ENCODE results near the gene FOXP1.
"Not testable (repeated sequence)": the region's sequence is repeated elsewhere in the genome, so short reads cannot be mapped to it uniquely, and the experiment has no call there.

Gene FOXP1

DNA sequence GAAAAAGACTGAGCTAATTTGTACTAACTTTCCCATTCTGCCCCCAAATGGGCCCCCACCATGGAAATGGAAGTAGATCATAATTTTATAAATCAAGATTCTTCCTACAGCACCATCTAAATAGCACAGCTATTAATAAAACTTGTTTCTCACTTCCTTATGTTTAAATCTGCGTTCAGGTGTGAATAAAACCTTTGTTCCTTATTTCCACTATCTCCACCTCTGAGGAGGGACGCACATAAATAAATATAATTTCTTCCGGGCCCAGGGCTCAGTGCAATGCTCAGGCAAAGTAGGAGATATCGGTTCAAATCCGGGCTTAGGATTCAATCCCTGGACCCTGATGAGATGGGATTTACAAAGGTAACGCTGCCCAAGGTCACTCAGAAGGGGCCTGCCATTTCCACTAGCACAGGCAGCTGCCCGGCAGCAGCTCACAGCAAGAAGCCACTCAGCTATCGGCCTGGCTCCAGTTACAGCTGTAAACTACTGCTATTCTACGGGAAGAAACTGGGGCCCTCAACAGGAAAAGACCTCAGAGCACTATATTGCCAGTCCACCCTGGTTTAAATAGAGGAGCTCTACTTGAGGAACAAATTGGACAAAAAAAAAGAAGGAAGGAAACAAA, 52.5 kb downstream of the FOXP1 start:
- no peak for DNase-seq (ENCODE audit: low read depth in 2 of 2)

DNA sequence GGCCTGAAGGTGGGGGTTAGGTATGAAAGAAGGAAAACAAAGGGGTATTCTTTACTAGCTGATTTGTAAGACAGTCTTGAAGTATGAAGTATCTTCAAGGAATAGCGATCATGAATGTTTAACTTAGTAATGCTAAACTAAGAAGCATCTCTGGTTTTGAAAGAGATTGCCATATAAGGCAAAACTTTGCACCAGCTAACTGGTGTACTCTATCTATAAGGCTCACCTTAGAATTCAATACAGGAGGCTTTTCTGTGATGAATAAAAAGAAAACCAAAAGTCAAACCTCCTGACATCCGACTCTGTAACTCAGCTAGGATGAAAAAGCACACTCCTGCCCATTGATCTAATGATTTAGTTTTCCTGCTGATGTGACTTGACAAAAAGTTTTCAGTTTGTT, 54.7 kb downstream of the FOXP1 start:
- no peak for DNase-seq (ENCODE audit: low read depth in 2 of 2)

DNA sequence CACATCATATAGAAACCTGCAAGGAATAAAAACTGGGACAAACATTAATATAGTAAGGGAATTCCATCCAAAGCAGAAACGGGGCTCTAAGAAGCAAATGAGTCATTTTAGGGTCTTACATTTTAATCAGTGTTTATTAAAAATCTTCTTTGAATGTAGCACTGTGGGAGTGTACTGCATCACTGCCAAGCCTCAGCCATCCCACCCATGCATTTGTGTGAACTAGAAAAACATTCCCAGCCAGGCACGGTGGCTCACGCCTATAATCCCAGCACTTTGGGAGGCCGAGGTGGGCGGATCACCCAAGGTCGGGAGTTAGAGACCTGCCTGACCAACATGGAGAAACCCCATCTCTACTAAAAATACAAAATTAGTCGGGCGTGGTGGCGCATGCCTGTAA, 57.1 kb downstream of the FOXP1 start:
- not testable (repeated sequence) for DNase-seq (ENCODE audit: low read depth in 2 of 2)

DNA sequence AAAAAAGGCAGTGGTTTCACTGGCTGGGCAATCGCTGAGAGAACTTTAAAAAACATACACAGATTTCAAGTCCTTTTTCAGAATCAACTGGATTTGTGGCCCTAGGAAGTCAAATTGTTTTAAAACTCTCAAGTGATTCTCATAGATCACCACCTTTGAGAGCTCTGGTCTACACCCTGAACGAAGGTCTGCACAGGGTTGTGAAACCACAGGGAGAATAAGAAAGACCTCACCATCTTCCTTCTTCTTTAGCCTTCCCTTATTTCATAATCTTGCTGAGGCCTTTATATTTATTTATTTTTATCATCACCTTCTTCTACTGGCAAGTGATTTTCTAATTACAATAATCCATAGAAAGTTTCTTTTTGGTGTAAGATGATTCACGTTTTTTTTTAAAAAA, 58.1 kb downstream of the FOXP1 start:
- no peak for DNase-seq (ENCODE audit: low read depth in 2 of 2)

DNA sequence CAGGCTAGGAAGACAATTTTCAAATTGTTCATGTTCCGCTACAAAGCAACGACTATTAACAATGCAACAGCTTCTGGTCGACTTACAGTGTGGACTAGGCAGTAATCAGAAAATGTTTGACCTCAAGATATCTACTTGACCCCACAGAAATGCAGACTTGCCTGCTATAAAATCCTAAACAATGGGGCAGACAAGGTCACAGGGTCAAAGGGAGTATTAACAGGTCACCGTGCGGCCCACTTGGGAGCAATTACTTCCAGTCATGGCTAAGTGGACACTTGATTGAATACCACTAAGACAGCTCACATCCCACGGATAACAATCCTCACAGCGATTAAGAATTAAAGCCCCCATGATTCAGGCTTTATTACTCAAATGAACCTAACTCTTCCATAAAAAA, 58.9 kb downstream of the FOXP1 start:
- DNase-seq (ENCODE audit: low read depth in 2 of 2), result no peak

DNA sequence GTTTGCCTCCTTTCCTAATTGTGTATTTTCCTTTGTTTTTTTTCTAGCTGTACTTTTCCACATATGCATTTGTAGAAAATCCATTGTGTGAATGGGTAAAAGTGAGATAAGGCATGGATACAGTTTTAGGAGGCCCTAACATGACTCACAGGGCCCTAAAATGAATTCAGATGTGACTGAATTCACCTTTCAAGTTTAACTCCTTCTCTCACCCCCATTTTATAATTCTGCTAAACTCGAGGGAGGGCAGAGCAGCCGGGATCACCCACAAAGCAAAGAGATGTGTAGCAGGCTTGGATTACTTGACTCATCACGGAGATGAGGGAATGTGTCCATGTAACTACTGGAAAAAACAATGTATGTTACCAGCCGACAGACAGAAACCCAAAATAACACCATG, 59.9 kb downstream of the FOXP1 start:
- peak in 1 of 2 experiments; percentile 42 for DNase-seq (ENCODE audit: low read depth in 2 of 2)

DNA sequence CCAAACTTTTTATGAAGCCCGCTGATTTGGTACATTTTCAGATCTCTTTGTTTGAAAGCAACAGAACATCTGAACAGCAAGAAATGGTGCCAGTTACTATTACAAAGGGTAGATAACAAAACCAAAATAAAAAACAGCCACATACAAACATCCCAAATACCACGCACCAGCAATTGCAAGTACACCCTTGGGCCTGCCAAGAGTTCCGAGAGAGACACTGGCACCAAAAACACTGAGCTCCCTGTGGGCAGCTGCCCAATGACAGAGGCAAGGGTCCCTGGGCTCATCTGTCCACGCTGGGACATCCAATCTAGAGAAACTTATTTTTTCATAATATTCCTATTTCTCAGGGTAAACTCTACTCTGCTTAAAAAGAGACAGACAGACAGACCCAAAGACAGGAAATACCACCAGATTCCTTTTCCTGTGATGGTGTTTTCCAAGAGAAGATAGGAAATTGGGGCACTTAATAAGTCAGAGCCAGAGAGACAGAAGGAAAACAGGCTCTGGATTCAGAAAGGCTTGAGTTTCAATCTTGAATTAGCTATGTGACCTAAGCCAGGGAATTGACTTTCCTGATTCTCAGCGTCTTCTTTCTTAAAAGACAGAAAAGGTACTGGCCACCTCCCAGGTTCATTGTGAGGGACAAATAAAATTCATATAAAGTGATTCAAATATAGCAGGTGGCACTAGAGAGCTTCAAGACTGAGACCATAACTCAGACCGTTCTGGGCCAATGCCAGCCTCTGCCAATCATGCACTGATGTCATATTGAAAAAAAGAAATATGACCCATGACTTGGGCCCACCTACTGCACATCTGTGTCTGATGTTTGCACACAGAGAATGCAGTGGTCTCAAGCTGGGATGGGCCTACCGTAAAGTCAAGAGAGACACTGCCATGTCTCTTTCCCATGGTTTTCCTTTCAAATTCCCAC, 61.3 kb downstream of the FOXP1 start:
- DNase-seq (ENCODE audit: low read depth in 2 of 2), result no peak

DNA sequence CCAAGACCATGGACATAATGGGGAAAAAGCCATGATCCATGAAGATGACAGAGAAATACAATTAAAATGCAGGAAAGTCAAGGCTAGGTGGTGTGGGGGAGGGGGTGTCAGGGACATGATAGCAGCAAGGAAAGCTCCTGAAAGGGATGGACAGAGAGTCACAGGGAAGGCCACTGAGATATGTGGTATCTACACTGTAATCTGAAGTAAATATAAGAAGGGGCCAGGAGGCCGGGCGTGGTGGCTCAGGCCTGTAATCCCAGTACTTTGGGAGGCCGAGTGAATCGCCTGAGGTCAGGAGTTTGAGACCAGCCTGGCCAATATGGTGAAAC, 62.5 kb downstream of the FOXP1 start:
- DNase-seq (ENCODE audit: low read depth in 2 of 2), result no peak

DNA sequence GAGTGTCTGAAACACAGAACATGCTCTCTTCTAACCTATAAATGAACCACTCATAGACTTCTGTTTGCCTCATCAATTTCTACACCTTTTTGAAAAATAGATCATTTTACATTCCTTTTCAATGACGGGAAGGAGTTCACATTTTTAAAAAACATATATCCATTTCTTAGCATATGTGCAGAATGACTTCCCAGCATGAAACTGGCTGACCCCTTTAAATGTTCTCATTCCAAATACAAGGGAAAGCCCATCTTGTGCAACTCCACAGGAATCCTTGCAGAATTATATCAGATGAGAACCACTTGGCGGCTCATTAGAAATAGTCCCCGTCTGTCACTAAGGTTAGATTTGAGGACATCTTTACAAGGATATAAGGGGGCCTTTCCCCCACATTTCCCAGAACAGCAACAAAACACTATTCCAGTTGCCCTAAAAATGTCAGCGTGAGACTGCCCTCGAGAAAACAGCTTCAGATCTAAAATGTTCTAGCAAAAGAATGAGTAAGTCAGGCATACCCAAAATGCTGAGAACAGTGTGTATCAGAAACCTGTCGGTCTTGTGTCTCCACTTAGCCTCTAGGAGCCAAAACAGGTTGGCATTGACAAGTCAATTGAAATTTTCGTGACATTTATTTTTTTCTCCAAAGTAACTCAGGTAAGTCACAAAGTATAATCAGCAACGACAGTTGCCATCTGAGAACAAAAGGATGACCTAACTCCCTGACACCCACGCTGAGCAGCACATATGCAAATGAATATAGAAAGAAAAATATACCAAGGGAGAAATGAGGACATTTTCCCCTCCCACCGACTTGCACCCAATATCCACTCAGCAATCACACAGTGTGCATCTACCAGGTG, 63.1 kb downstream of the FOXP1 start:
- peak; percentile 73 to 77 for DNase-seq (ENCODE audit: low read depth in 2 of 2)

DNA sequence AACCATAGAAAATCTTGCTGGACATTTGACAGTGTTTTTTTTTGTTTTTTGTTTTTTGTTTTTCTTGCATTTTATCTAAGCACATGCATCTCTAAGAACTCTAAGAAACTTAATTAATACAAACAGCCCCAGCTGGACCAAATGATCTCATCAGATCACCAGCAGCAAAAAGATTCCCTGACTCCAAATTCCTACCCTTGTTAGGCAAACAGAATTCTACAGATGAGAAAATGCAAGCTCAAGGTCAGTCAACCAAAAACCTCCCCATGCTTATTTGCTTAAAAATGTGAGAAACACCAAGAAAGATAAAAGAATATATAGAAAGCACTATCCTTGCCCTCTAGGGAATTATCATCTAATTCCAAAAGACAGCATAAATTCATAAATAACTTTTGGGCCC, 65.4 kb downstream of the FOXP1 start:
- DNase-seq (ENCODE audit: low read depth in 2 of 2), result no peak

DNA sequence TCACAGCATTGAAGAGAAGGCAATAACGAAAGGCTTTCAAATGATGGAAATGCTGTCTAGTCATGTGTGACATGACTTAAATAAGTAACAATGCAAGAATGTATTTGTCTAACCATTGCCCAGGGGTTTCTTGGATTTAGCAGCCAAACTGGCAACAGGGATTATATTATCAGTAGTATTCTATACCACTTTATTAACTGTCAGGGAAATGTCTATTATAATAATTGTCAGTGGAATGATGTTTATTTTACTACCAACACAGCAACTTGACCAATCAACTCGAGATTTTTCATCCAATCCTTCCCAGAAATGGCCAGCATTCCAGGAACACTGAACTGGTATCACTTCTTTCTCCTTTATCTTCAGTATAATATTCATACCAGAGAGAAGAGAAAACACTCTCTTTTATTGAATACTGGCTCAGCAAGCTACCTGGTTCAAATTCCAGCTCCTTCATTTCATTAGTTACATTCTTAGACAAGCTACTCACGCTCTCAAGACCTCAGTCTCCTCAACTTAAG, 66.2 kb downstream of the FOXP1 start:
- DNase-seq (ENCODE audit: low read depth in 2 of 2), result no peak

DNA sequence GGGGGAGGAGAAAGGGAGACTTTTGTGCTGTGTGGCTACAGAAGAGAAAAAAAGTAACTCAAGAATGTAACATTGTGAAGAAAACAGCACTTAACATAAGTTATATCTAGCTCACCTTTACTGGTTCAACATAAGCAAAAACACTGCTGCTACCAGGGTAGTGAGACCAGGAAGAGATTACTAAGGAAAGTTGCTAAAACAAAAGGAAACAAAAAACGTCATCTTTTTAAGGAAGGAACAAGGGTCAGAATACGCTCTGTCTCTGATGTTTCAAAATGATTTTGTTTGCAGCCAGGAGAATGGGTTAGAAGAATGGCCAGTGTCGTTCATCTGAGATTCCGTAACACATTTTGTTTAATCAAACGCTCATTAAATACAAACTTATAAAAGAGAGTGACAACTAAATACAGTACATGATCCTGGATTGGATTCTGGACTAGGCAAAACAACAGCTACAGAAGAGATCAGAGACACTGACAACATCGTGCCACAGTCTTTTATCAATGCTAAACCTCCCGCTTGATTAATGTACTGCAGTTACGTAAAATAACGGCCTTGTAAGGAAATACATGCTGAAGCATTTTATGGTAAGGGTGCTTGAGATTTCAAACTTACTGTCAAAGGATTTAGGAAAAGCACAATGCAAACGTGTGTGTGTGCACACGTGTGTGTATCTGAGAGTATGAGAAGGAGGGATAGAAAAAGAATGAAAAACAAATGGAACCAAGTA, 67.7 kb downstream of the FOXP1 start:
- DNase-seq (ENCODE audit: low read depth in 2 of 2), result no peak

DNA sequence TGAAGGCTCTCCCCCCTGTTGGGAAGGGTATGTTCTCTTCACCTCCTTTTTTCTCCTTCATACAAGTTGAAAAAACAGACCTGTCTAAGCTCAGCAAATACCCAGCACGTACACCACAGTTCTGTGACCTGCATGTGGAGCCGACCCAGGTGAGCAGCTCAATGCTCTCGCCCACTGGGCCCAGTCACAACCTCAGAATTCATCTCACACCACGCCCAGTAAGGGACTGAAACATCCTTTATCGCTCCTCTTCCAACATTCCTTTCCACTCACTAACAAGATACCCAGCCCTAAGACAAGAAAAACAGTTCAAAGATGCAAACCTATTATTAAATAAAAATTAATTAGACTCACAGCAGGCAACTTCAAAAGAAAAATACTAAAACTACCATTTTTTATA, 68.9 kb downstream of the FOXP1 start:
- no peak for DNase-seq (ENCODE audit: low read depth in 2 of 2)

DNA sequence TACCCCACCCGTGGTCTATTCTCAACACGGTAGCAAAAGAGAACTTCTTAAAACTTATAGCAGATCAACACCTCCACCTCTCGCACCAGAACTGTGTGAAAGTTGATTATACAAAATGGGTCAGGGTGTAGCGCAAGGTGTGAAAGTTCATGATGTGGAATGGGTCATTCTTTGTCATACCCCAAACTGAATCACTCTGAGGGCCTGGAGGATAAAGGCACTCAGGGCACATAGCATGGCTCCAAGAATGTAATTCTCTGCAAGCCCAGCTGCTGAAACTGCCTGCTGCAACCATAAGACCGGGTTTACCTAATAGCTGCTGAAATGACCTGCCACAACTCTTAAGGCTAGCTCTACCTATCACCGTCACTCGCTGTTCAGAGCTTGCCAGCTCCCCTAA, 70.0 kb downstream of the FOXP1 start:
- no peak for DNase-seq (ENCODE audit: low read depth in 2 of 2)

DNA sequence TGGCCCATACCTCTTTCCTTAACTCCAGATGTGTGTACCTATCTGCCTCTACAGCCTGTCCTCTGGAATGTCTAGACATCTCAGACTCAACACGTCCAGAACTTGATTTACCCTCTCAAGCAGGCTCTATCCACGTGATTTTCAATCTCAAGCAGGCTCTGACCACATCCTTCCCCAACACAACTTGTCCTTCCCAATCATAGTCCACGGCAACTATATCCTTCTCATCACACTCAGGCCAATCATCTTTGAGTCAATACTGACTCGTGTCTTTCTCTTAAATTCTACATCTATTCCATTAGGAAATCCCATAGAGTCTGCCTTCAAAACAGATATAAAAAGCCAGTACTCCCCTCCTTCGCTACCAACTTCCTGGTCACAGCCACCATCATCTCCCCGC, 70.4 kb downstream of the FOXP1 start:
- DNase-seq (ENCODE audit: low read depth in 2 of 2), result no peak

DNA sequence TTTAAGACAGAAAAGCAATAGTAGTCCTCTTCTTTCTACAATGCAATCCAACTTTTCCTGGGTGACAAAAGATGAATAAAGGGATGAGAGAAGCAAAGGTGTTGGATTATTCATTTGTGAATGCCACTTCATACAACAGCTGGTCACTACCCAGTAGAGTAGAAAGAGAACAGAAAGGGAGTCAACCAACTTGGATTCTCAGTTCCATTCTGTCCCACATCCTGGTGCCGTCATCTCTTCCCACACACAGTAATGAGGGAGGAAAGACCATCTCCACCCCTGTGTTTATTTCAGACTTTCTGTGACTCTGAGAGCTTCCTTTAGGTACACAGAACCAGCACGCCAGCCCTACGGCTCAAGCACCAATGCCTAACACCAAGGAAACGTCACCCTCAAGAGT, 71.0 kb downstream of the FOXP1 start:
- no peak for DNase-seq (ENCODE audit: low read depth in 2 of 2)

DNA sequence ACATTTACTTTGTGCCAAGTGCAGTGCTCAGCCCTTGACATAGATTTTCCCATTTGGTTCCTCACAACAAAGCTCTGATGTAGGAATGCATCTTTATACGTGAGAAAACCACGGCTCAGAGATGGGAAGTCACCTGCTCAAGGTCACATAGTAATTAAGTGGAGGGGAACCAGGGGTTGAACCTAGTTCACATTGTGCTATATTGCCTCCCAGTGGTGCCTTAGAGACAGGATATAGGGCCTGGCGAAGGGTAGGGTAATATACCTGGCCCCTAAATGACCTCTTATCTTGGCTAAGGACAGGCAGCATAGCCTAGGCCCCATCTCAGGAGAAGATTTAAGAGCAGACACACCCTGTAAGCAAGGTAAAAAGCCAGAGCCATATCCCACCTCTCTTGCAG, 71.5 kb downstream of the FOXP1 start:
- DNase-seq (ENCODE audit: low read depth in 2 of 2), result no peak

DNA sequence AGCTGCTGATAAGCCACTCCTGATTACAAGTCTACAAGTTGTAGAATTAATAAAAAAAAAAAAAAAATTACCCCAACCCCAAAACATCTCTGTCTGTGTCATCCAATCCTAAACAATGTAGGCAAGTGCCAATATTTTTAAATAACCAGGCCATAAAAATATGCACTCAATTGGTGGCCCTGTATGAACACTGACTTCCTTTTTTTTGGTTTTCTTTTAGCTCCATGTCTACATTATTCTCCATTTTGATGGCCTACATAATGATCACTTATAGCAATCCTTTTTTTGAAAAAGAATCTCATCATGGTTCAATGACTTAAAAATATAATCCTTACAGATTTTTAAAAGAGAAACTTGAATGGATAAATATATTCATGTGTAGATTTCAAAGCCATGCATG, 72.1 kb downstream of the FOXP1 start:
- DNase-seq (ENCODE audit: low read depth in 2 of 2), result no peak

DNA sequence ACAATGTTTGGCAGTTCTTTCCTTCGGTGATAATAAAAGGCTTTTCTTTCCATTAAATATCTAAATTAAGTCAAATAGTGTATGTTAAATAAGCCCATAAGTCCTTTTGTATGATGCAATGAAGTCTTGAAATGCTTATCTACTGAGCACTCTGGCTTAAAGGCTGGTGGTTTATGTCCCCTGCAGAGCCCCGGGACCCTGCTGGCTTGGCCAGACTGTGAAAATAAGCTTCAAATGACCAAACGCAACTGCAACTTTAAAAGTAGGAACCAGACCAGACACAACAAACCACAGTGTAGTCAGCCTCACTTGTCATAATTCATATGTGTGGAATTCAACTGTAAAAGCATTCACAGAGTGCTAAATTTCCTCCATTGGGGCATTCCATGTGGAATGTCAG, 72.5 kb downstream of the FOXP1 start:
- DNase-seq (ENCODE audit: low read depth in 2 of 2), result peak; percentile 91 to 92

DNA sequence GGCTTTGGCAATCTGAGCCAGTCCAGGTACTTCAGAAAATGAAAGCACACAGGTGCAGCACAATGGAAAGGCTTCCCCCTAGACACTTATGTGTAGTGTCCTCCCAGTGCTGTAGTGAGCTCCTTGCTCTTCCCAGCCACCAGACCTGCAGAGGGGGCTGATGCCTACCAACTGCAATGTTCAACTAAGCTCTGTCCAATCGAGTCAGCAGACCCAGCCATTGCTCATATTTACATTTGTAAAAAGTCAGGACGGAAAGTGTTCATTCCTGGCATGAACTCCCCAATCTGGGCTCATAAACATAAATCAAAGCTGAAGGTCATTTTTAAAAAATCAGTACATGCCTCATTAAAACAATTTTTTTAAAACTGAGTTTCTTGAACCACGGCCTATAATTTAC, 73.0 kb downstream of the FOXP1 start:
- peak in 1 of 2 experiments; percentile 25 for DNase-seq (ENCODE audit: low read depth in 2 of 2)

DNA sequence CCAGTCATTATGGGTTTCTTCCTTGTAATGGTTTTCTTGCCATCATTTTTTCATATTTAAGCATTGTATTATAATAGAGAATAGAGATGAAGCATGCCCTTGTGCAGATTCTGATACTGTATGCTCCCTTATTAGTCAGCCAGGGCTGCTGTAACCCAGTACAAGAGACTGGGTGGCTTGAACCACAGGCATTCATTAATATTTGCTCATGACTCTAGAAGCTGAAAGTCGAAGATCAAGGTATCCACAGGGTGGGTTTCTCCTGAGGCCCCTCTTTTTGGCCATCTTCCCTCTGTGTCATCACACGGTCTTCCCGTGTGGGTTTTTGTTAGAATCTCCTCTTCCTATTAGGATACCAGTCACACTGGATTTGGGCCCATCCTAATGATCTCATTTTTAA, 74.5 kb downstream of the FOXP1 start:
- DNase-seq (ENCODE audit: low read depth in 2 of 2), result no peak
